Progenitor cell of endocrine pancreas (in vitro differentiated cells): Measurements from ENCODE around the gene P2RX5. TPM values are rescaled to one million over a fixed set of nuclear protein-coding genes. Genes with fewer than 3 reads are reported as not detected.

ENCODE experiments used
- DNase-seq: peaks from one replicate; pipeline ENCODE4 v3.0.0; 2021; ENCODE audit warnings: low spot score; ENCODE audit not compliant: unreplicated experiment
- H3K27ac Mint-ChIP-seq: 2 replicates; pipeline ENCODE4 v1.8.0; 2021; ENCODE audit warnings: mild to moderate bottlenecking, moderate library complexity, mixed read lengths
- H3K27me3 Mint-ChIP-seq: 2 replicates; pipeline ENCODE4 v1.8.0; 2021; ENCODE audit warnings: mixed read lengths
- H3K36me3 Mint-ChIP-seq: 2 replicates; pipeline ENCODE4 v1.8.0; 2022; ENCODE audit warnings: mixed read lengths; ENCODE audit not compliant: insufficient read depth
- H3K4me1 Mint-ChIP-seq: 2 replicates; pipeline ENCODE4 v1.8.0; 2021; ENCODE audit warnings: low read depth, mixed read lengths
- H3K4me3 Mint-ChIP-seq: 2 replicates; pipeline ENCODE4 v1.8.0; 2021; ENCODE audit warnings: low read depth, mild to moderate bottlenecking, moderate library complexity, mixed read lengths
- H3K9me3 Mint-ChIP-seq: 2 replicates; pipeline ENCODE4 v1.8.0; 2021; ENCODE audit warnings: low read depth, mixed read lengths
- total RNA-seq: library from RNA; stranded (reverse); gene quantifications from 2 replicates; pipeline ENCODE4 v1.2.1, GENCODE V29; 2021
- TF ChIP-seq, protein P1 (sequence below): fragments of 200-600 bp; sonication (generic); IDR thresholded peaks from one replicate; pipeline ENCODE4 v1.5.0; 2021; ENCODE audit warnings: antibody characterized with exemption, mild to moderate bottlenecking; ENCODE audit not compliant: unreplicated experiment

Gene P2RX5
- total RNA-seq, 1 donor from 2014 or later, result 0.89 TPM

DNA sequence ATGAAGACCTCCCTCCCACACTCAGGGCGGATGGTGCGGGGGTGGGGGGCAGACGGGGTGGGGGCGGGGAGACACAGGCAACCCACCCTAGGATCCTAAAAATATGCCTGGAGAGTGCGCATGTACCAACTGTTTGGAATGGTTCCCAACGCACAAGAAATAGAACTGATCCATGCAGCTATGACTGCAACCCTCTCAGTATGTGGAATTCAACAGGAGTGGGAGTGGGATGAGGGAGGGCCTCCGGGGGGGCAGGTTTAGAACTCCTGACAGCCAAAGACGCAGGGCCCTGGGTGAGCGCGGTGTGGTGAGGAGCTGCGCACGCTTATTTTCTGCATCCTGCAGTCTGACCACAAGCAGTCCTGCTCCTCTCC lies 1.1 kb upstream of the P2RX5 start:
- Mint-ChIP-seq H3K27ac (no peak overlapping the region), H3K4me3 (no peak overlapping the region), H3K27me3 (peaks cover 53% of the 10 kb centered on the region), H3K9me3 (no peaks in the 10 kb centered on the region), H3K36me3 (no peaks in the 10 kb centered on the region), H3K4me1 (peaks cover 1% of the 10 kb centered on the region)
- no peak for DNase-seq
- TF ChIP-seq, protein P1, sequence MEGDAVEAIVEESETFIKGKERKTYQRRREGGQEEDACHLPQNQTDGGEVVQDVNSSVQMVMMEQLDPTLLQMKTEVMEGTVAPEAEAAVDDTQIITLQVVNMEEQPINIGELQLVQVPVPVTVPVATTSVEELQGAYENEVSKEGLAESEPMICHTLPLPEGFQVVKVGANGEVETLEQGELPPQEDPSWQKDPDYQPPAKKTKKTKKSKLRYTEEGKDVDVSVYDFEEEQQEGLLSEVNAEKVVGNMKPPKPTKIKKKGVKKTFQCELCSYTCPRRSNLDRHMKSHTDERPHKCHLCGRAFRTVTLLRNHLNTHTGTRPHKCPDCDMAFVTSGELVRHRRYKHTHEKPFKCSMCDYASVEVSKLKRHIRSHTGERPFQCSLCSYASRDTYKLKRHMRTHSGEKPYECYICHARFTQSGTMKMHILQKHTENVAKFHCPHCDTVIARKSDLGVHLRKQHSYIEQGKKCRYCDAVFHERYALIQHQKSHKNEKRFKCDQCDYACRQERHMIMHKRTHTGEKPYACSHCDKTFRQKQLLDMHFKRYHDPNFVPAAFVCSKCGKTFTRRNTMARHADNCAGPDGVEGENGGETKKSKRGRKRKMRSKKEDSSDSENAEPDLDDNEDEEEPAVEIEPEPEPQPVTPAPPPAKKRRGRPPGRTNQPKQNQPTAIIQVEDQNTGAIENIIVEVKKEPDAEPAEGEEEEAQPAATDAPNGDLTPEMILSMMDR, result no peak

DNA sequence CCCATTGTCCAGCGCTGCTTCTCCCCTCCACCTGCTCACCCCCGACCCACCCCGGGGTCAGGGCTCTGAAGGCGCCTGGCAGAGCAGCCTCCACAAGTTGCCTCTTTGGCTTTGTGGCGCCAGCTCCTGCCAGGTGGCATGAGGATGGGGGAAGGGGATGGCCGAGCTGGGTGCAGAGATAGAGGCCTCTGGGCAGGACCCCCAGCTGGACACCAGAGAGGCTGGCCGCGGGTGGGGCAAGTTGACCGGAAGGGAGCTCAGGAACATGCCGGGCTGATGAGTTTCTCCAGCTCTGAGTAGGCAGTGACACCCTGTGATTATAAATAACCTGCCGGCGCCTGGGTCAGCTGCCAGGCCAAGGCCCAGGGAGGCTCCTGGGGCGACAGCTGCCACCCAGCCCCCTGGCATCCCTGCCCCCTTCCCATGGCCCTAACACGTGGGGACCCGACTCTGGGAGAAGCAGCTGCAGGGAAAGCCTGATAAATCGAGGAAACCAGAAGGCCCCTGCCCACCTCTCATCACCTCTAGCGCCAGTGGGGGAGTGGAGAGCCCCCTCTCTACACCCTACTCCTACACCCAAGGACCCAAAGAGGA lies 729 bp downstream of the P2RX5 start:
- Mint-ChIP-seq H3K27me3 (peaks cover 53% of the 10 kb centered on the region), H3K36me3 (no peaks in the 10 kb centered on the region), H3K4me1 (peaks cover 1% of the 10 kb centered on the region), H3K27ac (no peak overlapping the region), H3K9me3 (no peaks in the 10 kb centered on the region), H3K4me3 (no peak overlapping the region)
- no peak for DNase-seq
- TF ChIP-seq, protein P1, result no peak

DNA sequence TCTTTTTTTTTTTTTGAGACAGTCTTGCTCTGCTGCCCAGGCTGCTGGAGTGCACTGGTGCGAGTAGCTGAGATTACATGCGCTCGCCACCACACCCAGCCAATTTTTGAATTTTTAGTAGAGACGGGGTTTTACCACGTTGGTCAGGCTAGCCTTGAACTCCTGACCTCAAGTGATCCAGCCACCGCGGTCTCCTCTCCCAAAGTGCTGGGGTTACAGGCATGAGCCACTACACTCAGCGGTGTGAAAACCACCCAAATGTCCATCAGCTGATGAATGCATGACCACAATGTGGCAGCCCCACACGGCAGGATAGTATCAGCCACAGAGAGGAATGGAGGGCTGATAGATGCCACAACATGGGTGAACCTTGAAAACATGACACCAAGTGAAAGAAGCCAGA lies 2.1 kb downstream of the P2RX5 start:
- no peaks in the 10 kb centered on the region for H3K9me3 Mint-ChIP-seq
- no peak overlapping the region for H3K4me3 Mint-ChIP-seq
- TF ChIP-seq, protein P1, result no peak
- peaks cover 50% of the 10 kb centered on the region for H3K27me3 Mint-ChIP-seq
- no peaks in the 10 kb centered on the region for H3K36me3 Mint-ChIP-seq
- DNase-seq, result no peak
- no peak overlapping the region for H3K27ac Mint-ChIP-seq
- H3K4me1 Mint-ChIP-seq, result peaks cover 1% of the 10 kb centered on the region

DNA sequence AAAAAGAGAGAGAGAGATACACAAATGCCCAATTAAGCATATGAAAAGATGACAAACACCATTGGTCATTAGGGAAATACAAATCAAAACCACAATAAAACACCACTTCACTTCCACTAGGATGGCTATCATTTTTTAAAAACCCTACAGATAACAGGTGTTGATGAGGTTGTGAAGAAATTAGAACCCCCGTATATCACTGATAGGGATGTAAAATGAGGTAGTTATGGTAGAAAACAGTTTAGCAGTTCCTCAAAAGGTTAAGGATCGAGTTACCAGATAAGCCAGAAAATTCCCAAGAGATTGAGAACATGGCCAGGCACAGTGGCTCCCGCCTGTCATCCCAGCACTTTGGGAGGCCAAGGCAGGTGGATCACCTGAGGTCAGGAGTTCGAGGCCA lies 2.8 kb downstream of the P2RX5 start:
- no peak overlapping the region for H3K4me3 Mint-ChIP-seq
- H3K36me3 Mint-ChIP-seq, result no peaks in the 10 kb centered on the region
- no peak overlapping the region for H3K27ac Mint-ChIP-seq
- no peak for DNase-seq
- peaks cover 47% of the 10 kb centered on the region for H3K27me3 Mint-ChIP-seq
- H3K9me3 Mint-ChIP-seq, result no peaks in the 10 kb centered on the region
- H3K4me1 Mint-ChIP-seq, result peaks cover 1% of the 10 kb centered on the region
- TF ChIP-seq, protein P1, result no peak

DNA sequence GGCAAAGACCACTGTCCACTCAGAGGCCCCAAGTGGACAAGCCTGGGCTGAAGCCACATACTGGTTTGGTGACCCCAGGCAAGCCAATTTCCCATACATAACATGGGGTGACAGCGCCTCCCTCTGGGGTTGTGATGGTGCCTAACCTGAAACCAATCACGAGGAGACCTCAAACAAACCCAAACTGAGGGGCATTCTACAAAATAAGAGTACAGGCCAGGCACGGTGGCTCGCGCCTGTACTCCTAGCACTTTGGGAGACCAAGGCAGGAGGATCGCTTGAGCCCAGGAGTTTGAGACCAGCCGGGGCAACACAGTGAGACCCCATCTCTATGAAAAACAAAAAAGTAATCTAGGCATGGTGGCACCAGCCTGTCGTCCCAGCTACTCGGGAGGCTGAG lies 3.6 kb downstream of the P2RX5 start:
- Mint-ChIP-seq H3K27ac (no peak overlapping the region), H3K4me1 (peaks cover 1% of the 10 kb centered on the region), H3K4me3 (no peak overlapping the region), H3K36me3 (no peaks in the 10 kb centered on the region), H3K27me3 (peaks cover 39% of the 10 kb centered on the region), H3K9me3 (no peaks in the 10 kb centered on the region)
- TF ChIP-seq, protein P1, result no peak
- no peak for DNase-seq
